Frontal cortex (tissue), 1 donor: Measurements from ENCODE around the gene FAM170A. TPM values are rescaled to one million over a fixed set of nuclear protein-coding genes. Genes with fewer than 3 reads are reported as not detected.

ENCODE experiments used
- total RNA-seq: library from RNA; depleted of rRNA; stranded (reverse); fragments of >200 nt; gene quantifications from one replicate; pipeline ENCODE4 v1.2.3, GENCODE V29; 2014

FAM170A gene
- total RNA-seq, 1 donor from 2014 or later = not detected

Other genes starting within 250 kb of the FAM170A start
- gene HSD17B4, start 177.1 kb upstream of the FAM170A start, total RNA-seq = 179 TPM